ENCODE measurements around the gene TRIP12.

- no peak for TF ChIP-seq CTCF (IDR thresholded peaks at IDR 0.05; ENCODE audit: low read depth, low read length)
- no peak for TF ChIP-seq EZH2phosphoT487 (IDR thresholded peaks at IDR 0.05; ENCODE audit: low read depth)
These were observed 78.2 kb downstream of the TRIP12 start for GRCh38 chr2:229843613-229844012.

Measured in OCI-LY3 (cell line).